T47D (cell line): ENCODE results near the gene BFSP2.

ENCODE experiments used
- DNase-seq, 2 experiments: peaks; one replicate each; pipeline versions ENCODE4 v3.0.0 to v3.0.0-alpha.2; 2011 to 2012; ENCODE audit warnings: low read depth in 1 of 2, low spot score in 1 of 2
- JUND ChIP-seq: IDR thresholded peaks from 2 replicates; pipeline ENCODE4 v1.6.1; 2012; ENCODE audit warnings: low read depth
- in situ Hi-C: cut with HindIII; loops from 2 replicates; pipeline ENCODE4 v1.10.0; 2016; ENCODE audit warnings: low sequenced_read_pairs, low pct_unique_long_range_greater_than_20kb

The BFSP2 gene

GRCh38 chr3:133455960-133456359 is 56.1 kb downstream of the BFSP2 start:
- TF ChIP-seq JUND: peak; percentile 70; the same call in 1 of the 2 replicates
- in situ Hi-C loops: no loop called here
- DNase-seq: peak in 1 of 2 experiments; percentile 79

GRCh38 chr3:133457025-133457424 is 57.2 kb downstream of the BFSP2 start:
- in situ Hi-C loops: no loop called here
- peak; percentile 46; the same call in 1 of the 2 replicates for TF ChIP-seq JUND

GRCh38 chr3:133457465-133458067 is 57.7 kb downstream of the BFSP2 start:
- no peak for TF ChIP-seq JUND
- in situ Hi-C loops: no loop called here
- DNase-seq: peak in 1 of 2 experiments; percentile 72

More at GRCh38 chr3:133457025-133457424, 57.2 kb downstream of the BFSP2 start:
- peak in 1 of 2 experiments; percentile 98 for DNase-seq

- TF ChIP-seq JUND: no peak
- DNase-seq: peak in 1 of 2 experiments; percentile 93
- in situ Hi-C loops: no loop called here
Observed at GRCh38 chr3:133459400-133459799, 59.5 kb downstream of the BFSP2 start.

GRCh38 chr3:133460809-133461208 is 61.0 kb downstream of the BFSP2 start:
- in situ Hi-C loops: no loop called here
- peak in 1 of 2 experiments; percentile 83 for DNase-seq
- TF ChIP-seq JUND: no peak

GRCh38 chr3:133461291-133461690 is 61.4 kb downstream of the BFSP2 start:
- in situ Hi-C loops: no loop called here
- TF ChIP-seq JUND: no peak; the same call in 1 of the 2 replicates
- peak in 1 of 2 experiments; percentile 90 for DNase-seq

GRCh38 chr3:133463347-133463860 is 63.5 kb downstream of the BFSP2 start:
- in situ Hi-C loops: no loop called here
- no peak for TF ChIP-seq JUND
- peak in 1 of 2 experiments; percentile 81 for DNase-seq

GRCh38 chr3:133464573-133464972 is 64.7 kb downstream of the BFSP2 start:
- TF ChIP-seq JUND: no peak
- DNase-seq: peak in 1 of 2 experiments; percentile 77
- in situ Hi-C loops: no loop called here

GRCh38 chr3:133466531-133467386 is 66.9 kb downstream of the BFSP2 start:
- no peak for TF ChIP-seq JUND
- DNase-seq: peak in 1 of 2 experiments; percentile 63
- in situ Hi-C loops: no loop called here

- no peak for TF ChIP-seq JUND
- in situ Hi-C loops: no loop called here
- no peak for DNase-seq
Observed at GRCh38 chr3:133467780-133468179, 67.9 kb downstream of the BFSP2 start.

GRCh38 chr3:133468251-133468721 is 68.4 kb downstream of the BFSP2 start:
- no peak for DNase-seq
- no peak for TF ChIP-seq JUND
- in situ Hi-C loops: no loop called here

- no peak for DNase-seq
- in situ Hi-C loops: no loop called here
- TF ChIP-seq JUND: no peak
Observed at GRCh38 chr3:133469140-133469731, 69.4 kb downstream of the BFSP2 start.

GRCh38 chr3:133472242-133472641 is 72.4 kb downstream of the BFSP2 start:
- TF ChIP-seq JUND: no peak
- in situ Hi-C loops: no loop called here
- DNase-seq: no peak
